ENCODE data around the gene CXorf65.

Gene CXorf65

DNA sequence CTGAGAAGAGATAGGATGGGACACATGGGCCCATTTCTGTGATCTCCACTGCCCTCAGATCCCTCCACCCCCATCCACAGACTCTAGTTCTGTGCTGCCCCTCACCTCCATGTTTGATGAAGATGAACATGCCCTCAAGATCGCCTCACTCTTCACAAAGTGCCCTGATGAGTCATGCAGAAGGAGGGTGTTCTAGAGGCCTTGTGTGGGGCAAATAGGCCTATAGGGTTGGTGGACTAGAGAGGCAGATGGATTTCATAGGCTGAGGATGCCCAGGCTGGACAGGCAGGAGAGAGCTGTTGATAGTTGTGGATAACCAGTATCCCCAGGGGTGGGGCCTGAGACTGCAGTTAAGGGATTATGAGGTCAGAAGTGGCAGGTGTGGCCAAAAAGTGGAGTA is at the start of gene CXorf65:
Gene CXorf65 (minus strand): TSS at position 314 of the 400 bp plus-strand sequence. CDS start 184 bp downstream, at position 130.
- DNase-seq (ENCODE audit: low spot score), result no peak

DNA sequence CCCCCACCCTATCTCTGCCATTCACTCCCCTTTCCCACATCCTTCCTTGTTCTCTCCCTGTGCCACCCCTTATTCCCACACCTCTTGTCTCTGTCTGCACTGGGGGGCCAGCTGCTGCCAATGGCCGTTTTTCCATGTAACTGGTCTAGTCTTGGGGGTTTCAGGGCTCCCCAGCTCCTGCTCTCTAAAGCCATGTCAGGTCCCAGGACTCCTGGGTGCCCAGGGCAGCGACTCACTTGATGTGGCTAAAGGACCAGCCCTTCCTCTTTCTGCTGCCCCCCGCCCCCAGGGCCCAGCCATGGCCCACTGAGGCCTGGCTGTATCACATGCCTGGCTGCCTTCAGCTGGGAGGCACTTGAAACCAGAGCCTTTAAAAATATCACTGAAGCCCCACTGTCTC is 48.1 kb upstream of the CXorf65 start:
- DNase-seq (ENCODE audit: low spot score), result no peak

DNA sequence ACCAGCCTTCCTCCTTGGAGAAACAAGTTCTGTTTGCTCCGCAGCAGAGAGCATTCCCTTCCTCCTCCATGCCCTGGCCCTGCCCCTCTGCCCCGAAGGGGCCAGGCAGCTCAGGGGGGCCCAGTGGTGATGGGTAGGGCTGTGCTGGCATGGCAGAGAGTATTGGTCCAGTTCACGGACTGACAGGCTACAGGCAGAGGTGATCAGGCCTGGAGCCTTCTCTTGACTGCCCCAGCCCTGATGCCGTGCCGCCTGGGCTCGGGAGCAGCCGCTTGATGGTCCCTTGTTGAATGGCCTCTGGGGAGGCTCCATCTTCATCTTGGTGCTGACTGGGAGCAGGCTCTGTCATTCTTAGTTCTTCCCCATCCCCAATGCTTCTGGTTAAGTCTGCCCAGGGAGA is 47.7 kb upstream of the CXorf65 start:
- no peak for DNase-seq (ENCODE audit: low spot score)

DNA sequence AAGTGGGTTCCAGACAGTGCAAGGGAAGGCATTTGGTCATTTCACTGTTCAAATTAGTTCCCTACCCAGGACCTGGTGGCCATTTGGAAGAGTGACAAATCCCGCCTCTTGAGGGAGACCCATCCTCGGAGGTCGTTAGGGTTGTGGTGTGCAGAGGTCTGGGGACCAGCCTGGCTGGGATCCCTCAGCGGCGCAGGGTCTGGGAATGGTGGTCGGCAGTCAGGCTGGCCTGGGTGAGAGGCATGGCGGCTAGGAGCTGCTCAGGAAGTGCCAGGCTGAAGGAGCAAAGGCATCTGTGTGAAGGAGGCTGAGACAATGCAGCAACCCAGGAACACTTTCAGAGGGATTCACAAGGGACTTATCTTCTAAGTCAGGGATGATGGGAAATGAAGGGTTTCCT is 44.8 kb upstream of the CXorf65 start:
- DNase-seq (ENCODE audit: low spot score), result no peak

DNA sequence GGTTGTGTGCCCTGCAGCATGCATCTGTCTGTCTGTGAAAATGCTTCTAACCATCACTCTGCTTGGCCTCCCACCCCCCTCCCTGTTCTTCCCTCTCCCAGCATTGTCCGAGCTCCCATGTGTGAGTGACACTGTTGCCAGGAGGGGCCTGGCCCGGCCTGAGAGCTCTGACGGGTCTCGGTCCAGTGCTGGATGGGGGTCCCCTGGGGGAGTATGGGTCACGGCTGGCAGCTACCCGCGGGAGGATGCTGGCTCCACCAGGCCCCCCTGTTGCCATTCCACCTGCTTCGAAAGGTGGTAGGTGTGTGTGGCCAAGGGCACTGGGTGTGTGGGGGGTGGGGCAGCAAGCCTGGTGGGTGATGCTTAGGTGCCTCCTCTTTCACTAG is 41.7 kb upstream of the CXorf65 start:
- no peak for DNase-seq (ENCODE audit: low spot score)

DNA sequence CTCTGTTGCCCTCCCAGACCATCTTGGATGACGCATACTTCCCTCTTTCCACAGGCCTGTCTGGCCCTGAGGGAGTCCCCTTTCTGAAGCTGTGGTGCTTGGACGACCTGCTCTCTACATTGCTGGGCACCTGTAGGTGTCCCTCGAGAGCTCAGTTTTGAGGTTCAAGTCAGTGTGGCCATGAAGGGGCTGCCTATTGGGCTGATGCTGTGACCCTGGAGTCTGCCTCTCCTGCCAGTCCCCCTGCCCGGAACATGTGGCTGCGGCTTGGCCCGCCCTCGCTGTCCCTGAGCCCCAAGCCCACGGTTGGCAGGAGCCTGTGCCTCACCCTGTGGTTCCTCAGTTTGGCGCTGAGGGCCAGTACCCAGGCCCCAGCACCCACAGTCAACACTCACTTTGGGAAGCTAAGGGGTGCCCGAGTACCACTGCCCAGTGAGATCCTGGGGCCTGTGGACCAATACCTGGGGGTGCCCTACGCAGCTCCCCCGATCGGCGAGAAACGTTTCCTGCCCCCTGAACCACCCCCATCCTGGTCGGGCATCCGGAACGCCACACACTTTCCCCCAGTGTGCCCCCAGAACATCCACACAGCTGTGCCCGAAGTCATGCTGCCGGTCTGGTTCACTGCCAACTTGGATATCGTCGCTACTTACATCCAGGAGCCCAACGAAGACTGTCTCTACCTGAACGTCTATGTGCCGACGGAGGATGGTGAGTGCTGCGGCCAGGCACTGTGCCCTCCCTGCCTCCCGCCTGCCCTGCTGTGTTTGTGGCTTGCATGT is 41.1 kb upstream of the CXorf65 start:
- no peak for DNase-seq (ENCODE audit: low spot score)

DNA sequence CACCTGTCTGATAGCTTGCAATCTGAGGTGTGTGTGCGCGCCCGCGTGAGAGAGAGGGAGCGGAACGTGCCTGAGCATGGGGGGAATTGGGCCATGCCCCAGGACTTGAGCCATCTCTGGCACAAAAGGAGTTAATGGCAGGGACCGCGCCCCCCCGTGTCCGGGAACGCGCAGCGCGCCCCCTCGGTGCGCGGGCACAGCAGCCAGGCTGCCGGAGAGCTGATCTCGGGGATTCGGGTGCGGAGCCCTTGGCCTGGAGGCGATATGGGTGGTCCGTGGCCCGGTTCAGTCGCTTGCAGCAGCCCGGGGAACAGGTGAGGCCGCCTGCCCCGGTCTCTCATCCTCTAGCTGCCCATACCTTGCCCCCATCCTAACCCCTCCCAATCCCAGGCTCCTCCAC is 38.1 kb upstream of the CXorf65 start, which contains the start of gene NLGN3:
Gene NLGN3 (plus strand): TSS at position 191 of the 400 bp plus-strand sequence. CDS start 2,909 bp downstream, outside the sequence.
- DNase-seq (ENCODE audit: low spot score), result no peak

DNA sequence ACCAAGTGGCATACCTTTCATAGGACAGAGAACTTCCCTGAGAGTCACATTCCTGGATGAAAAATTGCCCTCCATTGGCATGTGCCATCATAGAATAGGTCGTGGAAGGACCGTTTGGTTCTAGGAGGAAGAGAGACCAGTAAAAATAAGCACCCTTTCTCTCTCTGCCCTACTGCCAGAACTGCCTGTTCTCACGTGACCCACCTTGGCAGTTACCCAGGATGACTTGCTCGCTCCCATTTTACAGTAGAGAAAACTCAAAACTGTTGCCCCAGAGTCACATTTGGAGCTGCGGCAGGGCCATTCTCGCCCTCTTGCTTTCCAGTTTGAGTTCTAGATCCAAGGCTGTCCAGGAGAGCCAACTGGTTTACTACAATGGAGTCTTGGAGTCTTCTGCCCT is 37.0 kb upstream of the CXorf65 start:
- no peak for DNase-seq (ENCODE audit: low spot score)

DNA sequence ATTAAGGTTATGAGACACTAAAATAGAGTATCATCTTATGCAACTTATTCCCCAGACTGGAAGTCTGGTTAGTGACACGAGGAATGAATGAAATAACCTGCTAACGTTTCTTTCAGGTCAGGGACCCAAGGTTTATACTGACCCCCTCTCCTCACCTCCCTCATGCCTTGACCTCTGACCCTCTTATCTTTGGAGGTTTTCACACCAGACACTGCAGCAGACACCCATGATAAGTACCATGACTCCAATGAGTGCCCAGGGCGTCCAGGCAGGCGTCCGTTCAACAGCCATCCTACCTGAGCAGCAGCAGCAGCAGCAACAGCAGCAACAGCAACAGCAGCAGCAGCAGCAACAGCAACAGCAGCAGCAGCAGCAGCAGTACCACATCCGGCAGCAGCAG is 33.9 kb upstream of the CXorf65 start:
- DNase-seq (ENCODE audit: low spot score), result no peak

DNA sequence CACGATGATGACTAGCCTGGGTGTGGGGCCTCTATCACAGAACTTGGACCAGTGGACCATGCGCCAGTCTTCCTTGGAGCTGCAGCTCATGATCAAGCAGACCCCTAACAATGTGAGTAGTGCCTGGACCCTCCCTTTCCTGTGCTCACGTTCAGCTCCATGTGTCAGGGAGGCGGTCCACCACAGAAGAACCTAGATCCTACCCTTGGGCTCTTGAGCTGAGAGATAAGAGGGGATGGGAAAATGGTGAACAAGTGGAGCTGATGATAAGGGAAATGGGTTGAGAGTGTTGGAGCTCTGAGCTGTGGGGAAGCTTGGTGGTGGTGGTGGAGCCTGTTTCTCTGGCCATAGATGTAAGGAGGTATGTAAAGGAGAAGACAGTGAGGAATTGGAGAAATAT is 25.0 kb upstream of the CXorf65 start:
- DNase-seq (ENCODE audit: low spot score), result no peak

DNA sequence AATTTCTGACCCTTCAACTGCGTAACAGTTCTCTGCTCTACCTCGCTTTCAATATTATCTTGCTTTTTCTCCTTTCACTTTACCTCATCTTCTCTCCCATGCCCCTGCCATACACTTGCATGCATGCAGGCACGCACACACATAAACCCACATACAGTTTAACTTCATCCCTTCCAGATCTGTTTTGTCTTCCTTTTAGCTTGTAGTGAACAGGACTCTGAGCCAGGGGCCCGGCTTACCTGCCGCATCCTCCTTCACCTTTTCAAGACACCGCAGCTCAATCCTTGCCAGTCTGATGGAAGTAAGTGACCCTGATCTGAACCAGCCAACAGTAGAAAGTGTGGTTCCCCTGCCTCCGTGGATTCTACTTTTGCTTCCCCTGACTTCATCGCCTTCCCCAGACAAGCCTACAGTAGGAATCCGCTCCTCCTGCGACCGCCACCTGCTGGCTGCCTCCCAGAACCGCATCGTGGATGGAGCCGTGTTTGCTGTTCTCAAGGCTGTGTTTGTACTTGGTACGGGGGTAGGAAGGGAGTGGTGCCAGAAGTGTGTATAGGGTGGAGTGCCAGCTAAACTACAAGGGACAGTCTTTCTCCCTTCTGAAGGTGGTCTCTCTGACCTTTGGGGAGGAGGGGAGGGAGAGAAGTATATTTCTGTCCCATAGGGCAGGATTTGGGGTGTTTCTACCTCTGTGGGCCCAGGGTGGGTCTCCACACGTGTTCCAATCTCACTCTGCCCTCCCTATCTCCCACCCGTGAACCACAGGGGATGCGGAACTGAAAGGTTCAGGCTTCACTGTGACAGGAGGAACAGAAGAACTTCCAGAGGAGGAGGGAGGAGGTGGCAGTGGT is 22.6 kb upstream of the CXorf65 start:
- DNase-seq (ENCODE audit: low spot score), result peak; percentile 38

DNA sequence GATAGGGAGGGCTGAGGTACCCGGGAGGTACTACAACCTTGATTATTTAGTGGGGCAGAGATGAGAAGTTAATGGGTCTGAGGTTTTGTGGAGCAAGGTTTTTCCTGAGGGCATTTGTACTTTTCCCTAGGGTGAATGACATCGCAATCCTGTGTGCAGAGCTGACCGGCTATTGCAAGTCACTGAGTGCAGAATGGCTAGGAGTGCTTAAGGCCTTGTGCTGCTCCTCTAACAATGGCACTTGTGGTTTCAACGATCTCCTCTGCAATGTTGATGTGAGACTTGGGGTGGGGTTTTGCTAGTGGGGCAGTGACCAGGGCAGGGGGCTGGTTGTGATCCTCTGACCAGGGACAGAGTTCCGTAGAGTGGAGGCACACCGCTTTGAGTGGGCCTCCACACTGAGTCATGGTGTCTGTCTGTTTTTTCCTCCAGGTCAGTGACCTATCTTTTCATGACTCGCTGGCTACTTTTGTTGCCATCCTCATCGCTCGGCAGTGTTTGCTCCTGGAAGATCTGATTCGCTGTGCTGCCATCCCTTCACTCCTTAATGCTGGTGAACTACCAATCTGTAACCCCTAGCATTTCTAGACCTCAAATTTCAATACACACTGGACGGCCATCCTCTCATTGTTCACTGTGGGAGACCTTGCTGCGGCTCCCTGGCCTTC is 21.8 kb upstream of the CXorf65 start:
- DNase-seq (ENCODE audit: low spot score), result no peak

DNA sequence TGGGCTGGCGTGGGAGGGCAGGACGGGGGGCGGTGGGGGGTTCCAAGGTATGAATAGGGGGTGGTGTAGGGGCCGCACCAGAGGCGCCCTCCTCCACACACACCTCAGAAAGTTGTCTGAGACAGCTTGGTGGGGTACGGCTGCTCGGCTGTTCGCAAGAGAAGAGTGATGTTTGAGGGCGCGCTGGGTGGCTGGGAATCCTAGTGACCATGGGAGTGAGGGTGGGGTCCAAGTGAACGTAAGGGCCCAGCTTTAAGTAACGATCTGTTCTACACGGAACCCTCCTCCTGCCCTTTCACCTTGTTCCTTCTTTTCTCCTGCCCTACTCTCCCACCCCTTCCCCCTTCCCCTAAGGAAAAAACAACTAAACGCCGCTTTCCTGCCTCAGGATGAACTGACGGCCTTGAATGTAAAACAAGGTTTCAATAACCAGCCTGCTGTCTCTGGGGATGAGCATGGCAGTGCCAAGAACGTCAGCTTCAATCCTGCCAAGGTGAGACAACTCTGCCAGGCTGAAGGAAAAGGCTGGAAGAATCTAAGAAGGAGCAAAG is 12.5 kb upstream of the CXorf65 start:
- no peak for DNase-seq (ENCODE audit: low spot score)

DNA sequence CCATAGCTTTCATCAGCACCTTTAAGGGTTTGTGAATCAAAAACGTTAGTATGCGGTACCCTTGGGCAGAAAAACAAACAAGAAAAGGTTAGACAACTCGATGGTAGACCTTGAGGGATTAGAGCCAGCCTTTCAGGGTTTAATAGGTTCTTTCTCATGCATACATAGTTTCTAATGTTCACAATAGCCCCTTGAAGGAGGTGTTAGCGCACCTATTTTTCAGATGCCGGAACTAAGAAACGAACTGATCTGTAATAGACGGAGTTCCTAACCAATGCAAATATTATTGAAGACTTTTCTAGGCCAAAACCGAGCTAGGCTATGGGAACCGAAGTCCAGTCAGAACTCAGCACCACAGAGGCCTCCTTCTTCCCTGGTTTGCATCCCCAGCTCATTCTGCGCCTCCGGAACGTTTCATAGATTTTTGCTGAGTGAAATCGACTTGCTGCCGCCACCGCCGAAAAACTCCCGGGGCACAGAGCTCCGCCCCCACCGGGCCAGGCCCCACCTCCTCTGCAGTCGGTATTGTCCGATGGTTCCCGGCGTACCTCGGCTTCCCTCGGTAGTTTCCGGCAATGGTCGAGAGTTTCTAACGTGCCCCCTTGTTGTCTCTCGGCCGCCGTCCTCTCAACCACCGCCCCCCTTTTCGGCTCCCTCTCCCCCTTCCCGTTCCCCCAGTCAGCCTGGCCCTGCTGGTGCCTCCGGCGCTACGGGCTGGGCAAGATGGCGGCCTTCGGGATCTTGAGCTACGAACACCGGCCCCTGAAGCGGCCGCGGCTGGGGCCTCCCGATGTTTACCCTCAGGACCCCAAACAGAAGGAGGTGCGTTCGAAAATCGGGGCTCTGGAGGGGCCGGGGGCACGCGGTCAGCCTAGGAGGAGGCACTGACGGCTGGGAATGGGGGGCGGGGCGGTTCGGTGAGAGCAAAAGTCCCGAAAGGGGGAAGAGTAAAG is 11.8 kb upstream of the CXorf65 start, which contains the start of gene MED12:
Gene MED12 (plus strand): TSS at position 565 of the 953 bp plus-strand sequence. CDS start 159 bp downstream, at position 724.
- peak; percentile 72 for DNase-seq (ENCODE audit: low spot score)

DNA sequence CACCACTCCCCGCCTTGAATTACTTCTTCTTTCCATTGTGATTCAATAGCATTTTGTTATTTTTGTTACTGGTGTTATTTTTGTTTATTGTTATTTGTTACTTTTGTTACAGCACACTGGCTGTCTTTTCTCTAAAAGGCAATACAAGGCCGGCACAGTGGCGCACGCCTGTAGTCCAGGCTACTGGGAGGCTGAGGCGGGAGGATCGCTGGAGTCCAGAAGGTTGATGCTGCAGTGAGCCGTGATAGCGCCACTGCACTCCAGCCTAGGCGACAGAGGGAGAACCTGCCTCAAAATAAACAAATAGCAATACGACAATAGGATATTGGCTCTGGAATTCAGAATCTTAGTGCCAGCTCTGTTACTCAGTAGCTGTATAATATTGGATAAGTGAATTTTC is 10.8 kb upstream of the CXorf65 start:
- no peak for DNase-seq (ENCODE audit: low spot score)

DNA sequence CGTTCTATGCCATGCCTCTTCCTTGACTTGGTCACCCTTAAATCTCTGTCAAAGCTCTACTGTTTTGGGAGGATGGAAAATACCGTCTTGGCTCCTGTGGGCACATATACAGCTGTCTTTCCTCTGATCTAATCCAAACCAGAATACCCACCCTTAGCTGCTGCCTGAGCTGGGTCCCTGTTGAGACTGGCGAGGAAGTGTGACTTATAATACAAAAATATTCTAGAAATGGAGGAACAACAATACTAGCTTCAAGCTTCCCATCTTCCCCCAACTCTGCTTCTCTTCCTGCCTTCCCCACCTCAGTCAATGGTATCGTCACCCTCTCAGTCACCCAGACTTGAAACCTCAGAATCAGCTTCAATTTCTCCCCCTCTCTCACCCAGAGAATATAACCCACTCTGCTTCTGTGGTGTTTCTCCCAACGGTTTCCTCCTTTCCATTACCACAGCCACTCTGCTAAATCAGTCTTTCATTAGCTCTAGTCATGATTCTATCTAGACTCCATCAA is 5.4 kb upstream of the CXorf65 start:
- no peak for DNase-seq (ENCODE audit: low spot score)

DNA sequence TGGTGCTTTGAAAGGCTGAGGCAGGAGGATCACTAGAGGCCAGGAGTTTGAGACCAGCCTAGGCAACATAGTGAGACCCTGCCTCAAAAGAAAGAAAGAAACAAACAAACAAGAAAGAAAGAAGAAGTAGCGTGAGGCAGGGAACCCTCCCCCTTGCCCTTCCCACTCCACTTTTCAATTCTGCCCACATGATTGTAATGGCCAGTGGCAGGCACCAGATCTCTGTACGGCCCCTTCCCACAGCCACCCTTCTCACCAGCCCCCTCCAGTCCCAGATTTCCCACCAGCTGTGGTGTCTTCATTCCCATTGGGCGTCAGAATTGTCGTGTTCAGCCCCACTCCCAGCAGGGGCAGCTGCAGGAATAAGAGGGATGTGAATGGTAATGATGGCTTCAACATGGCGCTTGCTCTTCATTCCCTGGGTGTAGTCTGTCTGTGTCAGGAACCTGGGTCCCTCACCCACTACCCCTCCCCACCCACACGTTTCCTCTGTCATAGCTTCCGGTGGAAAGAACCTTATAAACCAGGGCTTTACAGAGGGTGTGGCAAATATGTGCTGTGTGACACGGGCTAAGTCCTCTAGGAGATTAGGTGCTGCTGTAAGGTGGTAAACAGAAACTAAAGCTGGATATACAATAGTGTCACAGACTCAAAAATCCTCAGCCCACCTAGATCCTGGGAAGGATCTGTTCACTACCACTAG is 4.8 kb upstream of the CXorf65 start, which contains the start of gene IL2RG:
Gene IL2RG (minus strand): TSS at position 437 of the 703 bp plus-strand sequence. CDS start 38 bp downstream, at position 399.
- no peak for DNase-seq (ENCODE audit: low spot score)

DNA sequence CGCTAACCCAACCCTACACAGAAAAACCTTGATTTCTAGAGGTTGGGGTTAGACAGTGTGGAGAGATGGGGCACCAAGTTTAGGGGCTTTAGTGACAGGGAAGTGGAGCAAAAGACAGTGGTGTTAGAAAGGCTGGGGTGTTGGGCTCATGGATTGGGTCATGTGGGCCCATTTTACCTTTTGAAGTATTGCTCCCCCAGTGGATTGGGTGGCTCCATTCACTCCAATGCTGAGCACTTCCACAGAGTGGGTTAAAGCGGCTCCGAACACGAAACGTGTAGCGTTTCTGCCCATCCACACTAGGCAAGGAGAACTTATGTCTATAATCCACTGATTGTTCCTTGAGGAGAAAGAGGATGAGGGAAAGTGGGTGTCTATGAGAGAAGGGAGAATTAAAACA is 2.5 kb upstream of the CXorf65 start:
- DNase-seq (ENCODE audit: low spot score), result no peak

DNA sequence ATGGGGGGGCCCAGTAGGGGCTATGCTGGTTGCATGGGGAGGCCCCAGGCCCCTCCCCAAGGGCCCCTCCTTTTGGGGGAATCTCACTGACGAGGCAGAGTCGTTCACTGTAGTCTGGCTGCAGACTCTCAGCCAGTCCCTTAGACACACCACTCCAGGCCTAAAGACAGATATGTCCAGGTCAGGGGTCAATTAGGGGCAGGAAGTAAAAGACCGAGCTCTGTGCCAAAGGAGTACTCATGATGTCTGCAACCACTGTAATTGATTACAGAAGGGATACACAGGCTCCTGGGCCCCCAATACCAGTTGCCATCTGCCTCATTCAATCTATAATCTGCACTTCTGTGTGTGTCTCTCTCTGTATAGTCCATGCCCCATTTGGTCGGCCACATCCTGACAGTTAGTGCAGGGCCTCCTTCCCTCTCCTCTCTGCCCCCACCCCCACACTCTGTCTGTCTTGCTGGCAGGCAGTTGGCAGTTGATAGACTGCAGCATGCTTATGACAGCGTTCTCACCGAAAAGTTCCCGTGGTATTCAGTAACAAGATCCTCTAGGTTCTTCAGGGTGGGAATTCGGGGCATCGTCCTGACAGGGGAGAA is 1.3 kb upstream of the CXorf65 start:
- no peak for DNase-seq (ENCODE audit: low spot score)

DNA sequence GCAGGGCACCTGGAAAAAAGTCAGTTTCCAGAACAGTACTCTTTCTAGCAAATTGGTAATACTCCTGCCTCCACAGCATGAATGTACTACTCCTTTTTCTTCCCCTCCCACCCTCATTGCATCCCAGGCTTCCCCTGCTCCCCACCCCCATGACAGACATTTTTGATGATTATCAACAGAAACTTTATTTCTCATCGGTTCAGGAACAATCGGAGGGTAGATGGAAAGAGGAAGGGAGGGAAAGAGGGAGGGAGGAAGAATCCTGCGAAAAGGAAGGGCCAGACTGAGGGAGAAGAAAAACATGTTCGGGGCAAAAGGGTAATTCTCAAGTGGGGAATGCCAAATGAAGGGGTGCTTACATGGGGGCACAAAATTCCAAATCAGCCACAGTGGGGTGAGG is 705 bp upstream of the CXorf65 start:
- no peak for DNase-seq (ENCODE audit: low spot score)
